Measurements from ENCODE around the gene SLC25A29. TPM values are rescaled to one million over a fixed set of nuclear protein-coding genes. Genes with fewer than 3 reads are reported as not detected.
A peak's percentile ranks its signal among the peaks of the same experiment; 100 is the strongest.

Gene SLC25A29
- total and polyA plus RNA-seq, 2 of the 13 experiments (the other 11 are each of a cell fraction or from before 2014, with no cell fraction given): 12.2 to 17.2 TPM

GRCh38 chr14:100305324-100306100 lies 732 bp downstream of the SLC25A29 start:
- Histone ChIP-seq H3K36me3 (replicated peaks in 1 of 2; ENCODE audit: control insufficient read depth in 1 of 2, insufficient read depth in 2 of 2, low read length in 2 of 2) (no peaks in the 10 kb centered on the region), H3K9ac (ENCODE audit: insufficient read depth, low read depth, low read length) (peak overlapping the region; percentile 56; the same call in 1 of the 2 replicates), H3K27me3 (ENCODE audit: control insufficient read depth in 1 of 2, insufficient read depth in 2 of 2, low read length in 2 of 2) (no peaks in the 10 kb centered on the region; a peak in 2 of 5 replicates), H3K4me3 (replicated peaks in 1 of 3; ENCODE audit: insufficient read depth in 1 of 3, low read depth in 2 of 3, low read length in 3 of 3) (peak overlapping the region; percentile 64 to 81 (median 72)), H2AFZ (ENCODE audit: low read length) (no peak overlapping the region), H4K20me1 (ENCODE audit: insufficient read depth, low read length) (no peaks in the 10 kb centered on the region; the same call in 1 of the 2 replicates), H3K4me1 (ENCODE audit: insufficient read depth, low read length) (peaks cover 44% of the 10 kb centered on the region), H3K27ac (ENCODE audit: extremely low read length, insufficient read depth, low read length) (no peak overlapping the region), H3K9me3 (ENCODE audit: low read length) (no peaks in the 10 kb centered on the region), H3K79me2 (ENCODE audit: insufficient read depth, low read length) (no peaks in the 10 kb centered on the region), H3K4me2 (ENCODE audit: low read depth, low read length) (peak overlapping the region; percentile 83)
- no peak for FAIRE-seq
- in situ Hi-C loops (cut with HindIII; ENCODE audit: extremely low pct_ligation_motif_present, low pct_unique_long_range_greater_than_20kb): loop anchor here (5.0 kb wide), 1 partner anchor 72 kb away; the partner anchor contains the start of gene WDR25
- WGBS (ENCODE audit: low lambda C conversion rate): under 1% methylated on average over 18 of the region's 65 CpGs
- TF ChIP-seq ZNF34 (CRISPR knock-in tag; IDR thresholded peaks at IDR 0.05; ENCODE audit: borderline replicate concordance) (0 out of 2 replicates have a peak, but pooled peaks have one; percentile 40), TIGD3 (CRISPR knock-in tag; IDR thresholded peaks at IDR 0.05; ENCODE audit: borderline replicate concordance) (no peak), ZNF704 (CRISPR knock-in tag; IDR thresholded peaks at IDR 0.05; ENCODE audit: borderline replicate concordance) (0 out of 2 replicates have a peak, but pooled peaks have one; percentile 11), ZNF652 (CRISPR knock-in tag; IDR thresholded peaks at IDR 0.05; ENCODE audit: borderline replicate concordance, low read depth) (no peak), ZNF547 (CRISPR knock-in tag; IDR thresholded peaks at IDR 0.05) (0 out of 2 replicates have a peak, but pooled peaks have one; percentile 2), NFIC (IDR thresholded peaks at IDR 0.05; ENCODE audit: low read length) (no peak), ZSCAN29 (CRISPR knock-in tag; conservative IDR thresholded peaks at IDR 0.05) (0 out of 2 replicates have a peak, but pooled peaks have one; percentile 3), CBFB (CRISPR knock-in tag; IDR thresholded peaks at IDR 0.05) (0 out of 2 replicates have a peak, but pooled peaks have one; percentile 29), KLF15 (CRISPR knock-in tag; IDR thresholded peaks at IDR 0.05; ENCODE audit: borderline replicate concordance) (no peak), HDAC1 (CRISPR knock-in tag; IDR thresholded peaks at IDR 0.05) (0 out of 2 replicates have a peak, but pooled peaks have one; percentile 19), ZFY (CRISPR knock-in tag; IDR thresholded peaks at IDR 0.05) (0 out of 2 replicates have a peak, but pooled peaks have one; percentile 0), ZBTB1 (CRISPR knock-in tag; IDR thresholded peaks at IDR 0.05; ENCODE audit: borderline replicate concordance) (no peak), EEA1 (CRISPR knock-in tag; IDR thresholded peaks at IDR 0.05; ENCODE audit: borderline replicate concordance) (no peak), BCLAF1 (IDR thresholded peaks at IDR 0.05) (no peak), HNRNPLL (IDR thresholded peaks at IDR 0.05; ENCODE audit: low read depth, low read length, poor library complexity, severe bottlenecking) (peak; percentile 3), DNMT1 (CRISPR knock-in tag; IDR thresholded peaks at IDR 0.05) (peak; percentile 9; the same call in 1 of the 2 replicates)
- intact Hi-C loops (cut with micrococcal nuclease; ENCODE audit: unreplicated experiment): loop anchor here (2.0 kb wide), 2 partner anchors 15 to 17 kb away; partner anchors contain the start of gene SLC25A47
- ChIA-PET POLR2A (interaction anchor here (0.6 to 1.3 kb wide), 3 partner anchors 9 to 17 kb away, joined by 3 to 7 read pairs (median 3); no protein-coding TSS in a partner anchor), CTCF (ENCODE audit: low intra/inter-chr PET ratio, low total read pairs) (no interaction called here)
- no peak for DNase-seq (ENCODE audit: low spot score)
- ATAC-seq: no peak
- BruUV-seq (replicated peaks): no TSS peak
